Activated T-helper 2 cell treated with anti-CD3 and anti-CD28 coated beads, Interferon-gamma antibody, Interleukin-2, Interleukin-4, amounts not matched to agents 10 μg/mL and 5 μg/mL and 100 μg/mL, durations not matched to agents 14 hours and 24 hours and 36 hours (primary cell): Measurements from ENCODE around the gene SAMD4A. TPM values are rescaled to one million over a fixed set of nuclear protein-coding genes. Genes with fewer than 3 reads are reported as not detected.

Source experiments
- DNase-seq: peaks from one replicate; pipeline ENCODE4 v3.0.0; 2021; ENCODE audit warnings: low spot score
- H3K27ac Mint-ChIP-seq: one replicate; pipeline ENCODE4 v1.8.0; 2021; ENCODE audit warnings: mixed read lengths
- H3K27me3 Mint-ChIP-seq: one replicate; pipeline ENCODE4 v1.8.0; 2021; ENCODE audit warnings: low read depth, mixed read lengths
- H3K36me3 Mint-ChIP-seq: one replicate; pipeline ENCODE4 v1.8.0; 2021; ENCODE audit warnings: low read depth, mixed read lengths
- H3K4me1 Mint-ChIP-seq: one replicate; pipeline ENCODE4 v1.8.0; 2021; ENCODE audit warnings: low read depth, mixed read lengths
- H3K4me3 Mint-ChIP-seq: one replicate; pipeline ENCODE4 v1.8.0; 2021; ENCODE audit warnings: low read depth, mild to moderate bottlenecking, moderate library complexity, mixed read lengths
- H3K9me3 Mint-ChIP-seq: one replicate; pipeline ENCODE4 v1.8.0; 2021; ENCODE audit warnings: mixed read lengths
- intact Hi-C: fragments of 100-400 bp; cut with micrococcal nuclease; formaldehyde crosslinking; loops from one replicate; pipeline ENCODE4 v1.15.1; 2023
- total RNA-seq: library from RNA; stranded (reverse); gene quantifications from 2 replicates; pipeline ENCODE4 v1.2.3, GENCODE V29; 2022

The SAMD4A gene
- total RNA-seq, 1 donor from 2014 or later = 4.3 TPM

GRCh38 chr14:54702492-54702891 lies 135.6 kb downstream of the SAMD4A start:
- Mint-ChIP-seq H3K4me1 (peaks cover 14% of the 10 kb centered on the region), H3K4me3 (no peak overlapping the region), H3K27me3 (peaks cover 36% of the 10 kb centered on the region), H3K36me3 (peaks cover 6% of the 10 kb centered on the region), H3K9me3 (no peaks in the 10 kb centered on the region), H3K27ac (no peak overlapping the region)
- DNase-seq = no peak
- intact Hi-C loops = loop anchor here (5.0 kb wide), 1 partner anchor 40 kb away; no protein-coding TSS in a partner anchor

- no peak for DNase-seq
- intact Hi-C loops = loop anchor here (5.0 kb wide), 1 partner anchor 39 kb away; no protein-coding TSS in a partner anchor
- H3K27me3 Mint-ChIP-seq = peaks cover 36% of the 10 kb centered on the region
- peaks cover 14% of the 10 kb centered on the region for H3K4me1 Mint-ChIP-seq
- H3K9me3 Mint-ChIP-seq = no peaks in the 10 kb centered on the region
- H3K4me3 Mint-ChIP-seq = no peak overlapping the region
- no peak overlapping the region for H3K27ac Mint-ChIP-seq
- H3K36me3 Mint-ChIP-seq = peaks cover 6% of the 10 kb centered on the region
These were observed 136.2 kb downstream of the SAMD4A start for GRCh38 chr14:54703082-54703481.

- Mint-ChIP-seq H3K4me1 (peaks cover 14% of the 10 kb centered on the region), H3K4me3 (no peak overlapping the region), H3K9me3 (no peaks in the 10 kb centered on the region), H3K27ac (no peak overlapping the region), H3K27me3 (peaks cover 32% of the 10 kb centered on the region), H3K36me3 (peaks cover 6% of the 10 kb centered on the region)
- intact Hi-C loops = loop anchor here (5.0 kb wide), 1 partner anchor 39 kb away; no protein-coding TSS in a partner anchor
- no peak for DNase-seq
These were observed 136.8 kb downstream of the SAMD4A start for GRCh38 chr14:54703724-54704123.

GRCh38 chr14:54704768-54705167 lies 137.8 kb downstream of the SAMD4A start:
- peaks cover 14% of the 10 kb centered on the region for H3K4me1 Mint-ChIP-seq
- peaks cover 6% of the 10 kb centered on the region for H3K36me3 Mint-ChIP-seq
- intact Hi-C loops = loop anchor here (5.0 kb wide), 1 partner anchor 38 kb away; no protein-coding TSS in a partner anchor

GRCh38 chr14:54706769-54707168 lies 139.8 kb downstream of the SAMD4A start:
- H3K27me3 Mint-ChIP-seq = peaks cover 18% of the 10 kb centered on the region
- H3K9me3 Mint-ChIP-seq = peaks cover 6% of the 10 kb centered on the region
- intact Hi-C loops = no loop called here
- DNase-seq = no peak
- H3K4me1 Mint-ChIP-seq = peaks cover 14% of the 10 kb centered on the region
- H3K36me3 Mint-ChIP-seq = peaks cover 11% of the 10 kb centered on the region
- no peak overlapping the region for H3K4me3 Mint-ChIP-seq
- H3K27ac Mint-ChIP-seq = no peak overlapping the region

More at GRCh38 chr14:54704768-54705167, 137.8 kb downstream of the SAMD4A start:
- Mint-ChIP-seq H3K4me3 (no peak overlapping the region), H3K27me3 (peaks cover 23% of the 10 kb centered on the region), H3K27ac (no peak overlapping the region), H3K9me3 (no peaks in the 10 kb centered on the region)
- DNase-seq = no peak

GRCh38 chr14:54708161-54708560 lies 141.2 kb downstream of the SAMD4A start:
- Mint-ChIP-seq H3K4me3 (no peak overlapping the region), H3K9me3 (peaks cover 6% of the 10 kb centered on the region), H3K4me1 (peaks cover 20% of the 10 kb centered on the region), H3K36me3 (peaks cover 6% of the 10 kb centered on the region), H3K27ac (no peak overlapping the region), H3K27me3 (peaks cover 13% of the 10 kb centered on the region)
- intact Hi-C loops = loop anchor here (2.0 kb wide), 1 partner anchor 21 kb away; no protein-coding TSS in a partner anchor
- DNase-seq = no peak

GRCh38 chr14:54708982-54709381 lies 142.1 kb downstream of the SAMD4A start:
- H3K36me3 Mint-ChIP-seq = peaks cover 6% of the 10 kb centered on the region
- H3K27ac Mint-ChIP-seq = no peak overlapping the region
- H3K27me3 Mint-ChIP-seq = peaks cover 11% of the 10 kb centered on the region
- peaks cover 6% of the 10 kb centered on the region for H3K9me3 Mint-ChIP-seq
- no peak overlapping the region for H3K4me3 Mint-ChIP-seq
- peaks cover 20% of the 10 kb centered on the region for H3K4me1 Mint-ChIP-seq
- intact Hi-C loops = loop anchor here (2.0 kb wide), 1 partner anchor 20 kb away; no protein-coding TSS in a partner anchor
- DNase-seq = no peak

- intact Hi-C loops = loop anchor here (2.0 kb wide), 1 partner anchor 19 kb away; no protein-coding TSS in a partner anchor
- H3K9me3 Mint-ChIP-seq = peaks cover 6% of the 10 kb centered on the region
- no peak overlapping the region for H3K27ac Mint-ChIP-seq
- H3K4me1 Mint-ChIP-seq = peaks cover 17% of the 10 kb centered on the region
- no peak overlapping the region for H3K4me3 Mint-ChIP-seq
- peaks cover 6% of the 10 kb centered on the region for H3K36me3 Mint-ChIP-seq
- peaks cover 13% of the 10 kb centered on the region for H3K27me3 Mint-ChIP-seq
- no peak for DNase-seq
These were observed 142.5 kb downstream of the SAMD4A start for GRCh38 chr14:54709444-54709843.

- H3K4me1 Mint-ChIP-seq = peaks cover 14% of the 10 kb centered on the region
- peaks cover 6% of the 10 kb centered on the region for H3K36me3 Mint-ChIP-seq
- no peak for DNase-seq
- H3K27me3 Mint-ChIP-seq = peaks cover 13% of the 10 kb centered on the region
- peaks cover 6% of the 10 kb centered on the region for H3K9me3 Mint-ChIP-seq
- no peak overlapping the region for H3K4me3 Mint-ChIP-seq
- intact Hi-C loops = loop anchor here (2.0 kb wide), 1 partner anchor 19 kb away; no protein-coding TSS in a partner anchor
- H3K27ac Mint-ChIP-seq = no peak overlapping the region
These were observed 142.9 kb downstream of the SAMD4A start for GRCh38 chr14:54709867-54710266.

- Mint-ChIP-seq H3K36me3 (peaks cover 6% of the 10 kb centered on the region), H3K9me3 (peaks cover 6% of the 10 kb centered on the region), H3K4me3 (no peak overlapping the region), H3K27ac (no peak overlapping the region), H3K27me3 (peaks cover 15% of the 10 kb centered on the region), H3K4me1 (peaks cover 14% of the 10 kb centered on the region)
- DNase-seq = no peak
- intact Hi-C loops = no loop called here
These were observed 144.4 kb downstream of the SAMD4A start for GRCh38 chr14:54711312-54711711.

- Mint-ChIP-seq H3K27ac (no peak overlapping the region), H3K9me3 (peaks cover 6% of the 10 kb centered on the region), H3K36me3 (peaks cover 6% of the 10 kb centered on the region), H3K27me3 (peaks cover 18% of the 10 kb centered on the region), H3K4me1 (peaks cover 14% of the 10 kb centered on the region), H3K4me3 (no peak overlapping the region)
- intact Hi-C loops = no loop called here
- DNase-seq = no peak
These were observed 145.0 kb downstream of the SAMD4A start for GRCh38 chr14:54711812-54712464.

GRCh38 chr14:54712465-54713200 lies 145.7 kb downstream of the SAMD4A start:
- peaks cover 19% of the 10 kb centered on the region for H3K27me3 Mint-ChIP-seq
- intact Hi-C loops = no loop called here
- peaks cover 14% of the 10 kb centered on the region for H3K4me1 Mint-ChIP-seq
- peaks cover 6% of the 10 kb centered on the region for H3K36me3 Mint-ChIP-seq
- no peak overlapping the region for H3K27ac Mint-ChIP-seq
- no peak for DNase-seq
- H3K9me3 Mint-ChIP-seq = peaks cover 6% of the 10 kb centered on the region
- no peak overlapping the region for H3K4me3 Mint-ChIP-seq

- intact Hi-C loops = no loop called here
- DNase-seq = no peak
- Mint-ChIP-seq H3K36me3 (peaks cover 6% of the 10 kb centered on the region), H3K27me3 (peaks cover 19% of the 10 kb centered on the region), H3K9me3 (peaks cover 6% of the 10 kb centered on the region), H3K4me3 (no peak overlapping the region), H3K4me1 (peaks cover 14% of the 10 kb centered on the region), H3K27ac (no peak overlapping the region)
These were observed 146.5 kb downstream of the SAMD4A start for GRCh38 chr14:54713379-54713778.
